HG03025 (cell line): ENCODE measurements around the gene ATP5PB.
A peak's percentile ranks its signal among the peaks of the same experiment; 100 is the strongest.

Experiments used
- ATAC-seq: cut with Tn5 transposase; IDR thresholded peaks from one replicate; pipeline ENCODE4 v1.9.1; 2021; ENCODE audit warnings: mild to moderate bottlenecking, moderate library complexity; ENCODE audit not compliant: unreplicated experiment, low FRiP score

The ATP5PB gene

GRCh38 chr1:111474106-111474505 is 24.8 kb downstream of the ATP5PB start:
- no peak for ATAC-seq

DNA sequence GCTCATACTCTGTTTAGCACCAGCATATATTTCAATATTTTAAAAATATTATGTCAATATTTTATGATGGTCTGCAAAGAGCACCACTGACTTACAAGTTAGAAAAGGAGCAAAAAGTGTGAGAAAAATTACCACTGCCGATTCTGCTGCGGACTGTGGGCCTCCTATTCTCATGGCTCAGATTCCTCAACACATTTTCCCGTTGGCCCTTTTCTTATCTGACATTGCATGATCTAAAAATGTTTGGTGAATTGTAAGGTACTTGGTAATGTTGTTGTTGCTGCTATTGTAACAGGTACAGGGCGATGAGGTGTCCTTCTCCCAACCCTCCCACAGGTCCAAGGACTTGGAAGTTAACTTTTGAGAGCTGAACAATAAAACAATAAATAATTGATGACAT is 25.3 kb downstream of the ATP5PB start:
- ATAC-seq, result no peak

DNA sequence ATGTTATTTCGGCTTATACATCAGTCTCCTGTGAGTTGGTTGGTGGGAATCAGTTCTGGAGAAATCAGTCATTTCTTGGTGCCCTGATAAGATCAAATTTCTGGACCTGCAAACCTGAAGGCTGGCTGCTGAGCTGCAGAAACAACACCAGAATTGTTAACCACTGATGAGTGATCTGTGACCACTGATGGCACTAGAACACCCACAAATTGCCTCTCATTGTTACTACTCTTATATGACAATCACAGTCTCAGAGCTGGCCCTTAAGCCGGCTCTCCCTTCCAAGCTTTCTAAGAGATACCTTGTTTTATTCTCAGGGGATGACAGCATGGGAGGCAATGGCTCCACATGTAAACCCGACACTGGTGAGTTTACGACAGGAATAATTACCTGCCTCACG is 26.4 kb downstream of the ATP5PB start:
- ATAC-seq, result no peak

GRCh38 chr1:111476214-111476613 is 26.9 kb downstream of the ATP5PB start:
- no peak for ATAC-seq

- ATAC-seq, result peak; percentile 80
Observed at GRCh38 chr1:111476761-111477309, 27.6 kb downstream of the ATP5PB start.

- ATAC-seq, result no peak
Observed at GRCh38 chr1:111480674-111481073, 31.4 kb downstream of the ATP5PB start.

GRCh38 chr1:111481387-111482221 is 32.3 kb downstream of the ATP5PB start:
- no peak for ATAC-seq

GRCh38 chr1:111483166-111483565 is 33.9 kb downstream of the ATP5PB start:
- no peak for ATAC-seq

DNA sequence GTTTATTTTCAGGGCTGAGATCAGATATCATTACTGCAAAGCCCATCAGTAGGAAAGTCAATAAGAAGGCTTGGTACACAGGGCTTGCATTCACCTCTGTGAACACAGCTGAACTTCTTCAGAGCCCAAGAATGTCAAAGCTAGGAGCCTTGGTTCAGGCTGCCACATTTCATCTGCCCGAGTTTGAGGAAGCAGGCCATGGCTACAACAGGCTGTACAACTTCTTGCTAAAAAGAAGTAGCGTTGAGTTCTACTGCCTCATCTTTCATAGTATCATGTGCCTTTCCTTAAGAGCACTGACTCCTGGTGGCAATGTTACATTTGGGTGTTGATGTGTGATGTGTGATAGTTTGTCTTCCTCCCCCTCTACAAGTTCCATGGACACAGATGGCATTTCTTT is 34.6 kb downstream of the ATP5PB start:
- no peak for ATAC-seq

DNA sequence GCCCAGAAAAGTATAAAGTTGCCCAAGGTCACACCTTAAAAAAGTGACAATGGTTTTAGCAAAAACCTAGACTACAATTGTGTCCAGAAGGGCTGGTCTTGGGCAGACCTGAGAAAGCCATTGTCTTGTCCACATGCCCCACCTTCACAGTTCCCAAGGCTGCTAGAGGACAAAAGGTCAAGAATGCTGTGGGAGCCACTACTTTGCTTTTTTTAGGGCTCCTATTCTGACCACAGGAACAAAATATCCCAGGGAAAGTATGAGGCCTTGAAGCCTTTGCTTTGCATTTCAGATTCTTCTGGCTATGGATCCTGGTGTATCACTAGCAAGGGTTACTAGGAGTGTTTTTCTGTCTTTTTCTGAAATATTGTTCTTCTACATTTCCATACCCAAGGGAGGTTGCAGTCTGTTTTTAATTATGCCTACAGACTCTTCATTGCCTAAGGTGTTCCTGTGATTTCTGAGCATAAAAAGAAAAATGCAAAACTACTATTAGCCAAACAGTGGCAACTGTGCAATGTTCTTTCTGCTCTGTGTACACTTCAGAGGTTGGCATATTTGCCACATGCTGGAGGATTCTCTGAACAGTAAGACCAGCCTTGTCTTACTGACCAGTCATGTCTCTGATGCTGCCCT is 35.2 kb downstream of the ATP5PB start:
- ATAC-seq, result no peak

DNA sequence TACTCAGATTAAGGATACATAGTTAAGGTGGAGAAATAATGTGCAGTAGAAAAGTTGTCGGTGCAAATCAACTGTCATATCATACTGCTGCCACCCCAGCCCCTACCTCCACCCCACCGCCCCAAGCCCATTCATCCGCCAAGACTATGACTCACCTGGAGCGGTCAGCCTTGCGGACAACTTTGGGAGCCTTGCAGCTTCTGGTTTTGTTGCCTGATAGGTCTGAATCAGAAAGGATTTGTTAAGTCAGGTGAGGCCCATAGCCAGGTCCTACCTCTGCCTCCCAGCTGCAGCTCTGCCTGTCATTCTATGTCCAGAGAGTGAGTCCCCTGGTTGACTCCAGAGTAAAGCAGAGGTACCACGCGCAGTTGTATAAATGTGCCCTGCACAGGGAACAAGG is 37.2 kb downstream of the ATP5PB start:
- no peak for ATAC-seq

- ATAC-seq, result no peak
Observed at GRCh38 chr1:111487133-111487532, 37.9 kb downstream of the ATP5PB start.

- ATAC-seq, result no peak
Observed at GRCh38 chr1:111488669-111489068, 39.4 kb downstream of the ATP5PB start.

- no peak for ATAC-seq
Observed at GRCh38 chr1:111489604-111490003, 40.3 kb downstream of the ATP5PB start.

DNA sequence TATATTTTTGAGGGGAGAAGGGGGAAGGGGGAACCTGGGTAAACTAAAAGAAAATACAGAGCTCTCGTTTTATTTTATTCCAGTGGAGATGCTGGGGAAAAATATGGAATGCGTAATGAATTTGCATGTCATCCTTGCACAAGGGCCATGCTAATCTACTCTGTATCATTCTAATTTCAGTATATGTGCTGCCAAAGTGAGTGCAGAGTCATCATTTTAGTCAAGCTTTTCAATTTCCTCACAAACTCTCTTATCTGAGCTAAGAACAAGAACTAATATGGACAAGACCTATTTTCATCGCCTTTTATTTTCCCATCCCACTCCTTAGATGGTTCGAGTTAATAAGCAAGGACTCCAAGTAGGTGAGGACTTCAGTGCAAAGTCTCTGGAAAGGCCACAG is 41.0 kb downstream of the ATP5PB start:
- ATAC-seq, result no peak

GRCh38 chr1:111491070-111491469 is 41.8 kb downstream of the ATP5PB start:
- no peak for ATAC-seq

DNA sequence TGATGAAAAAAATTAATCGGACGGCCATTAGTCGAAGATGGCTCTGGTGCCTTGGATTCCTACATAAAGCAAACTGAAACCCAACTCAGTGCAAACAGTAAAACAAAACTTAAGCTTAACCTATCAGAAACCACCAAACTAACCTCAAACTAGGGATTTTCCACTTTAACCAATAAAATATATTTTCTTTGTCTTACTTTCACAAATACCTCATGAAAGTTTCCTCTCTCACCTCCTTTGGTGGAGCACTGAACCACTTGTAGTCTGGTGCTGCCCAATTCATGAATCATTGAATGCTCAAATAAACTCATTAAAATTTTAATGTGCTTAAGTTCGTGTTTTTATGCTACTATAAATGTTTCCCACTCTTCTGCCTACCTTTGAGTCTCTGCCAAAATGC is 47.1 kb downstream of the ATP5PB start:
- no peak for ATAC-seq

- no peak for ATAC-seq
Observed at GRCh38 chr1:111497592-111497991, 48.3 kb downstream of the ATP5PB start.

GRCh38 chr1:111499026-111499785 is 49.9 kb downstream of the ATP5PB start:
- no peak for ATAC-seq

- ATAC-seq, result no peak
Observed at GRCh38 chr1:111501645-111502044, 52.4 kb downstream of the ATP5PB start.

DNA sequence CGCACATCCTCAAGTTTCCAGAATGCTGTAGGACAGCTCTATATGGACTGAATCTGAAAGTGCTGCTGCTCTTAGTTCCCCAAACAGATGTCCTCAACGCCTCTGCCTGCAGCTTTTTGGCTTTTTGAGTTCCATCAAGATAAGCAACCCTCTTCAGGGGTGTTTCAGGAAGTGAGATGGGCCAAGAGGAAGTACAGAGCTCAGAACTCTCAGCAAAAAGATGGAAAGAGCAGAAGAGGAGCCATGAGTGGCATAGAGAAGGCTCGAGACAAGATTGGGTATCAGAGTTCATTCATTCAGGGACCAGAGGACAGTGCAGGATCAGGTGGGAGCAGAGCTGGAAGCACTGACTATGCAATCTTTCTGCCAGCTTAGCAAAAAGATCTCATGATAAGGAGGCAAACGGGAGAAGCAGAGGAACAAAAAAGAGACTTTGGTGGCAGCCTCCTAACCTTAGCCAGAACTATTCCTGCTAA is 54.4 kb downstream of the ATP5PB start, which contains the start of the genes ADORA3 and TMIGD3:
Gene ADORA3, minus strand, starts transcription at position 49 of the 476 bp plus-strand sequence. CDS start 279 bp downstream, outside the sequence.
Gene TMIGD3, minus strand, starts transcription at position 49 of the 476 bp plus-strand sequence. CDS start 279 bp downstream, outside the sequence.
- ATAC-seq, result no peak
